Stomach smooth muscle (tissue), 2 donors: ENCODE data around the gene AGPAT3.

Source experiments
- H3K27ac ChIP-seq: one replicate; pipeline ENCODE4 v1.7.0; 2013; ENCODE audit warnings: mild to moderate bottlenecking, low read length, inconsistent platforms
- H3K27me3 ChIP-seq, 2 donors: one replicate each; pipeline ENCODE4 v1.7.0; 2013; ENCODE audit warnings: low read length in 2 of 2; ENCODE audit not compliant: insufficient read depth in 2 of 2, control insufficient read depth in 1 of 2
- H3K36me3 ChIP-seq, 2 donors: one replicate each; pipeline ENCODE4 v1.7.0; 2013; ENCODE audit warnings: low read length in 2 of 2; ENCODE audit not compliant: control insufficient read depth in 2 of 2, insufficient read depth in 2 of 2
- H3K4me1 ChIP-seq: one replicate; pipeline ENCODE4 v1.7.0; 2013; ENCODE audit warnings: low read length; ENCODE audit not compliant: control insufficient read depth, insufficient read depth
- H3K4me3 ChIP-seq, 2 donors: one replicate each; pipeline ENCODE4 v1.7.0; 2013; ENCODE audit warnings: low read length in 2 of 2
- H3K9ac ChIP-seq, 2 donors: one replicate each; pipeline ENCODE4 v1.7.0; 2013; ENCODE audit warnings: low read length in 2 of 2, mild to moderate bottlenecking in 1 of 2
- H3K9me3 ChIP-seq, 2 donors: one replicate each; pipeline ENCODE4 v1.7.0; 2013; ENCODE audit warnings: low read length in 2 of 2; ENCODE audit not compliant: control insufficient read depth in 2 of 2
- donor health status: healthy.
- donor health status: Pancreatic carcinoma.

The AGPAT3 gene

GRCh38 chr21:43849532-43850299 lies 15.3 kb upstream of the AGPAT3 start:
- H3K9ac ChIP-seq, result no peak overlapping the region
- no peak overlapping the region for H3K4me3 ChIP-seq
- H3K36me3 ChIP-seq, result no peaks in the 10 kb centered on the region
- H3K4me1 ChIP-seq, result no peaks in the 10 kb centered on the region
- H3K27me3 ChIP-seq, result peaks cover 0 to 2% of the 10 kb centered on the region in 2 donors
- H3K27ac ChIP-seq, result no peak overlapping the region
- no peaks in the 10 kb centered on the region for H3K9me3 ChIP-seq

DNA sequence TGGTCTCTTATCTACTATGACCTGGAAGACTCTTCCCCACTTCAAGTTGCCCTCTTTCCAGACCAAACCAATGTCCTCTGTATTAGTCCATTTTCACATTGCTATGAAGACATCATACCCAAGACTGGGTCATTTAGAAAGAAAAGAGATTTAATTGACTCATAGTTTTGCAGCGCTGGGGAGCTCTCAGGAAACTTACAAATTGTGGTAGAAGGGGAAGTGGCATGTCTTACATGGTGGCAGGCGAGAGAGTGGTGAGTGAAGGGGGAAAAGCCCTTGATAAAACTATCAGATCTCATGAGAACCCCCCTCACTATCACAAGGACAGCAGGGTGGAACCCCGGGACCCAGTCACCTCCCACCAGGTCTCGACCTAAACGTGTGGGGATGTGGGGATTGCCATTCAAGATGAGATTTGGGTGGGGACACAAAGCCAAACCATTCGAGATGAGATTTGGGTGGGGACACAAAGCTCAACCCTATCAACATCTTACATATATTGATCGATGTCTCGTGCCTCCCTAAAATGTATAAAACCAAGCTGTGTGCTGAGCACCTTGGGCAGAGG lies 14.2 kb upstream of the AGPAT3 start:
- Histone ChIP-seq H3K4me1 (no peaks in the 10 kb centered on the region), H3K4me3 (no peak overlapping the region), H3K27ac (no peak overlapping the region)

GRCh38 chr21:43851593-43851992 lies 13.4 kb upstream of the AGPAT3 start:
- Histone ChIP-seq H3K9me3 (no peaks in the 10 kb centered on the region), H3K9ac (no peak overlapping the region), H3K27ac (no peak overlapping the region), H3K4me3 (no peak overlapping the region), H3K27me3 (peaks cover 0 to 2% of the 10 kb centered on the region in 2 donors), H3K4me1 (no peaks in the 10 kb centered on the region), H3K36me3 (no peaks in the 10 kb centered on the region)

More for the DNA sequence above, 14.2 kb upstream of the AGPAT3 start:
- Histone ChIP-seq H3K36me3 (no peaks in the 10 kb centered on the region), H3K27me3 (peaks cover 0 to 2% of the 10 kb centered on the region in 2 donors), H3K9me3 (no peaks in the 10 kb centered on the region), H3K9ac (no peak overlapping the region)

- no peak overlapping the region for H3K9ac ChIP-seq
- H3K27ac ChIP-seq, result no peak overlapping the region
- no peaks in the 10 kb centered on the region for H3K4me1 ChIP-seq
- no peak overlapping the region for H3K4me3 ChIP-seq
- H3K27me3 ChIP-seq, result peaks cover 0 to 2% of the 10 kb centered on the region in 2 donors
- no peaks in the 10 kb centered on the region for H3K9me3 ChIP-seq
- no peaks in the 10 kb centered on the region for H3K36me3 ChIP-seq
Measured at GRCh38 chr21:43853851-43854772, 10.9 kb upstream of the AGPAT3 start.

- Histone ChIP-seq H3K9ac (no peak overlapping the region), H3K4me1 (no peaks in the 10 kb centered on the region), H3K27ac (no peak overlapping the region), H3K36me3 (no peaks in the 10 kb centered on the region), H3K27me3 (peaks cover 0 to 2% of the 10 kb centered on the region in 2 donors), H3K9me3 (no peaks in the 10 kb centered on the region), H3K4me3 (no peak overlapping the region)
Measured at GRCh38 chr21:43854773-43855633, 10.0 kb upstream of the AGPAT3 start.

DNA sequence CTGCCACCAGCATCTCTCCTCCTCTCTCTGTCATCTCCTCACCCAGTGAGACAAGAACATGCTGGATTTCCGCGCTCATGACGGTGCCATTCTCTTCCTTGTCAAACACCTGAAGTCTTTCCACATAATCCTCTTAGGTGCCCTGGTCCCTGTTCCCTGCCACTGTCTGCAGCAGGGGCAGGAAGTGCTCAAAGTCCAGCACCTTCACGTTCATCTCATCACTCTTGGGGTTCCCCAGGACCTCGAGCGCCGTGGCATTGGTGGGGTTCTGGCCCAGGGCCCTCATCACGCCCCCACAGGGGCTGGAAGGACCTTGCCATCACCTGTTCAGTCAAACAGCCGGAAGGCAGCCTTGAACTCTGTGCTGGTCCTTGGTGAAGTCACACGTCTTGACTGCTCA lies 9.1 kb upstream of the AGPAT3 start:
- peaks cover 0 to 2% of the 10 kb centered on the region in 2 donors for H3K27me3 ChIP-seq
- no peak overlapping the region for H3K9ac ChIP-seq
- peaks cover 5% of the 10 kb centered on the region for H3K4me1 ChIP-seq
- no peaks in the 10 kb centered on the region for H3K9me3 ChIP-seq
- H3K36me3 ChIP-seq, result no peaks in the 10 kb centered on the region
- H3K4me3 ChIP-seq, result no peak overlapping the region
- H3K27ac ChIP-seq, result no peak overlapping the region

DNA sequence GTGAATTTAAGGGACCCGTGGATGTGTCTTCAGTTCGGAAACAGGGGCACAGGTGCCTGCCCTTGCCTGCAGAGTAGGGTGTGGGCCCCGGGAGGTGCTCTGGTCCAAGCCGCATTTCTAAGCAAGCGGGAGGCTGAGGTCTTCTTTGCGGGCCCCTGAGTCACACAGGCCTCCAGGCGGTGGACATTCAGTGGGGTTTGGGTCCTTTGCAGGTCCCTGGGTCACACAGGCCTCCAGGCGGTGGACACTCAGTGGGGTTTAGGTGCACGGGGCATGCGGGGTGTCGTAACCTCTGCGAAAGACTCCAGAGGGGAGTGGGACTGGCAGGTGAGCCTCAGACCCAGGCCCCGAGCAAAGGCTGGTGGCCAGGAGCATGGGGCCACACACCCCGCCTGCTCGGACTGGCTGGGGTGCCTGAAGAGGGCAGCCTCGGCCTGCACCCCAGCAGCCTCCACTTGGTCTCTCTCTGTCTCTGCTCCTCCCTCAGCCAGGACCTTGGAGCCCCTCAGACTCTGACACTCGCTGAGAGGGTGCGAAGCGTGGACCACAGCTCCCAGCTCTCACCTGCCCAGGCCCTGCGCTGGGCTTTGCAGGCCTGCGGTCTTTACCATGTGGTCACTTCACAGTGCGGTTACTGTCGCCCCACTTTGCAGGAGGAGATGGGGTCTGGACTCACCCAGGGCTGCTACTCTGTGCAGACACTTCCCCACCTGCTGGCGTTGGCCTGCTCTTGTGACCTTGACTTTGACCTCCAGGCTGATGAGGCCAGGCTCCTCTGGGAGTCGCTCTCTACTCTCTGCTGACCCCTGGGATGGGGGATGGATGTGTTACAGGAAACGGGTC lies 6.0 kb upstream of the AGPAT3 start:
- Histone ChIP-seq H3K9ac (no peak overlapping the region), H3K9me3 (no peaks in the 10 kb centered on the region), H3K27me3 (no peaks in the 10 kb centered on the region), H3K27ac (no peak overlapping the region), H3K4me3 (no peak overlapping the region), H3K4me1 (peaks cover 5% of the 10 kb centered on the region), H3K36me3 (no peaks in the 10 kb centered on the region)

- H3K4me3 ChIP-seq, result no peak overlapping the region
- no peaks in the 10 kb centered on the region for H3K27me3 ChIP-seq
- H3K9me3 ChIP-seq, result no peaks in the 10 kb centered on the region
Measured at GRCh38 chr21:43859747-43860214, 5.2 kb upstream of the AGPAT3 start.

DNA sequence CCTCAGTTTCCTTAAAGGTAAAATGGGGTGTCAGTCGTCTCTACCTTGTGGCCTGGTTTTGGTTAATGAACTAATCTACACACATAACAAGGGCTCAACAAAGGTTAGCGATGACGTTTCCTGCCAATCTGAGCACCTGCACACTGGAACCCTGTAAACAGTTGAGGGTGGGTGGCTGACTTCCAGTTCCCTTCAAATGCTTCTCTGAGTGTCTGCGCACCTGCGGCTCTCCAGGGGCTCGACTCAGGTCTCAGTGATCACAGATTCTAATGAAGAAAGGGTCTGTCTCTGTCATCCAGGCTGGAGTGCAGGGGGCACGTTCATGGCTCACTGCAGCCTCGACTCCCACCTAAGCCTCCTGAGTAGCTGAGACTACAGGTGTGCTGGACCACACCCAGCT lies 3.3 kb upstream of the AGPAT3 start:
- no peaks in the 10 kb centered on the region for H3K9me3 ChIP-seq
- H3K9ac ChIP-seq, result no peak overlapping the region
- no peaks in the 10 kb centered on the region for H3K36me3 ChIP-seq
- no peak overlapping the region for H3K4me3 ChIP-seq
- H3K27ac ChIP-seq, result no peak overlapping the region
- H3K27me3 ChIP-seq, result no peaks in the 10 kb centered on the region
- H3K4me1 ChIP-seq, result peaks cover 13% of the 10 kb centered on the region

More at GRCh38 chr21:43859747-43860214, 5.2 kb upstream of the AGPAT3 start:
- H3K36me3 ChIP-seq, result no peaks in the 10 kb centered on the region
- H3K9ac ChIP-seq, result no peak overlapping the region
- no peak overlapping the region for H3K27ac ChIP-seq
- peaks cover 8% of the 10 kb centered on the region for H3K4me1 ChIP-seq
